ENCODE data around the gene OR1C1.
"Not testable (repeated sequence)": the region's sequence is repeated elsewhere in the genome, so short reads cannot be mapped to it uniquely, and the experiment has no call there.

OR1C1 gene, protein sequence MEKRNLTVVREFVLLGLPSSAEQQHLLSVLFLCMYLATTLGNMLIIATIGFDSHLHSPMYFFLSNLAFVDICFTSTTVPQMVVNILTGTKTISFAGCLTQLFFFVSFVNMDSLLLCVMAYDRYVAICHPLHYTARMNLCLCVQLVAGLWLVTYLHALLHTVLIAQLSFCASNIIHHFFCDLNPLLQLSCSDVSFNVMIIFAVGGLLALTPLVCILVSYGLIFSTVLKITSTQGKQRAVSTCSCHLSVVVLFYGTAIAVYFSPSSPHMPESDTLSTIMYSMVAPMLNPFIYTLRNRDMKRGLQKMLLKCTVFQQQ

GRCh38 chr1:247760456-247760855 is at the start of gene OR1C1:
Gene OR1C1 (minus strand): TSS chr1:247760556. CDS start chr1:247758406, 2,150 bp downstream.
- FAIRE-seq (no peak), DNase-seq (ENCODE audit: insufficient read length, low spot score) (no peak)

- FAIRE-seq = no peak
These were observed 37.2 kb upstream of the OR1C1 start for GRCh38 chr1:247797518-247797917.

GRCh38 chr1:247769603-247770002 is 9.2 kb upstream of the OR1C1 start:
- DNase-seq (ENCODE audit: insufficient read length, low spot score) = no peak
- no peak for FAIRE-seq

More at GRCh38 chr1:247797518-247797917, 37.2 kb upstream of the OR1C1 start:
- no peak for DNase-seq (ENCODE audit: insufficient read length, low spot score)

DNA sequence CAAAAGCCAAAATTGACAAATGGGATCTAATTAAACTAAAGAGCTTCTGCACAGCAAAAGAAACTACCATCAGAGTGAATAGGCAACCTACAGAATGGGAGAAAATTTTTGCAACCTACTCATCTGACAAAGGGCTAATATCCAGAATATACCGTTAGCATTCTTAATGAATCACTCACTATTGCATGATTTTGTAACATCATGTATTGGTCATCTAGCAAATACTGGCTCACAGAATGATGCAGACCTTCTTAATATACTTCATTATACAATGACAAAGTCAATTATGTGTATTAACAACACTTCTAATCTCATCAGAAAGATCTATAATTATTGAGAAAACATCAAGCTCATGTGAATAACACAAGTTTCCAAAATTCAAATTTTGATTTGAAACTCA is 6.0 kb downstream of the OR1C1 start:
- FAIRE-seq; DNase-seq (ENCODE audit: insufficient read length, low spot score): not testable (repeated sequence)

- no peak for FAIRE-seq
These were observed 10.5 kb downstream of the OR1C1 start for GRCh38 chr1:247749870-247750269.

GRCh38 chr1:247748041-247748440 is 12.3 kb downstream of the OR1C1 start, which contains the start of gene OR14A2:
Gene OR14A2 (minus strand): TSS chr1:247748141.
- no peak for FAIRE-seq
- no peak for DNase-seq (ENCODE audit: insufficient read length, low spot score)

More at GRCh38 chr1:247749870-247750269, 10.5 kb downstream of the OR1C1 start:
- DNase-seq (ENCODE audit: insufficient read length, low spot score) = no peak

GRCh38 chr1:247747616-247748015 is 12.7 kb downstream of the OR1C1 start:
- DNase-seq (ENCODE audit: insufficient read length, low spot score) (no peak), FAIRE-seq (no peak)

GRCh38 chr1:247746391-247746935 is 13.9 kb downstream of the OR1C1 start:
- no peak for FAIRE-seq
- no peak for DNase-seq (ENCODE audit: insufficient read length, low spot score)

DNA sequence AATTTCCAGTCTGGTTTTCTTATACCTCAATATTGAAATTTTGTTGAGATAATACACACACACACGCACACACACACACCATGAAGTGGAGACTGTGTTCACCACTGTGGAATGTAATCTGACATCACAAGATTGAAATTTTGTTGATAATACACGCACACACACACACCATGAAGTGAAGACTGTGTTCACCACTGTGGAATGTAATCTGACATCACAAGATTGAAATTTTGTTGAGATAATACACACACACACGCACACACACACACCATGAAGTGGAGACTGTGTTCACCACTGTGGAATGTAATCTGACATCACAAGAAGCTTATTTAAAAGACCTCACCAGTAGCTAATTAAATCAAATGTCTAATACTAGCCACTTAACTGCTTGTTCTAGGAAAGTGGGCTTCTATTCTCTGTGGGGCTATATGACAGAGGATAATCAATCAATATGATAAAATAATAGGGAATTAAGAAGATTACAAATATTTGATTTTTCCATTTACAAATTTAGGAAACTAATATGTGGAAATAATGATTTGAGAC is 18.1 kb downstream of the OR1C1 start:
- DNase-seq (ENCODE audit: insufficient read length, low spot score); FAIRE-seq: not testable (repeated sequence)

- FAIRE-seq = no peak
- no peak for DNase-seq (ENCODE audit: insufficient read length, low spot score)
These were observed 18.6 kb downstream of the OR1C1 start for GRCh38 chr1:247741756-247742155.

DNA sequence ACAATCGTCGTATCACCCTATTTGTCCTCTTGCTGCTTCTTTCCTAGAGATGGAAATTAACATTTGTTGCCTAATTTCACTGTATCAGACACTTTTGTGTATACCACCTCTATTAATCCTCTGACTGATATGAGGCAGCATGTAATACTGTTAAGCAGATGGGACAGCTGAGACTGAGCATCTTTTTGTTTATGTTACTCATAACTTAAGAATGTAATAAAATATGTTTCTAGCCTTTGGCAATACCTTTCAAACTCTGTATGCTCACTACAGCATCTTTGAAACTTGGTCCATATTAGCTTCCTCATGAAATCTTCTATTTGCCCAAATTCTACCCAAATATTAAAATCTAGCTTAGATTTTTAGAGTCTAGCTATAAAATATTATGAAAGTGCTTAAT is 19.6 kb downstream of the OR1C1 start:
- no peak for FAIRE-seq
- DNase-seq (ENCODE audit: insufficient read length, low spot score) = no peak

DNA sequence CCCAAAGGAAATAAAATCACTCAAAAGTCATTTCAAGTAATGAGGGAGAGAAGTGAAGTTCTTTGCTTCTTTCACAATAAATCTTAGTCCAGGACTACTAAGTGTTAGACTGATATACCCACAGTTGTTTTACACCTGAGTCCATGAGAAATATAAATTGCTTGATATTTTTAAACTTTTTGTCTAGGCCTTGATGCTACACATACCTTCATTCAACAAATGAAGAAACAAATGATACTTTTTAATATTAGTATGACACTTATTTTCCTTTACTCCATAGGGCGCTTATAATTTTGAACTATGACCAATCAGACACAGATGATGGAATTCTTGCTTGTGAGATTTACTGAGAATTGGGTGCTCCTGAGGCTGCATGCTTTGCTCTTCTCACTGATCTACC is 22.0 kb downstream of the OR1C1 start, which contains the start of gene OR14K1:
OR14K1 (plus strand) TSS at position 301 of the 400 bp plus-strand sequence; CDS start at position 301, 0 bp downstream.
- FAIRE-seq = no peak
- DNase-seq (ENCODE audit: insufficient read length, low spot score) = no peak

- DNase-seq (ENCODE audit: insufficient read length, low spot score) (no peak), FAIRE-seq (no peak)
These were observed 39.1 kb downstream of the OR1C1 start for GRCh38 chr1:247721222-247721621.

- no peak for DNase-seq (ENCODE audit: insufficient read length, low spot score)
- FAIRE-seq = no peak
These were observed 43.8 kb downstream of the OR1C1 start, which contains the start of gene OR6F1 for GRCh38 chr1:247716546-247716945. Gene OR6F1 (minus strand): TSS chr1:247716646. CDS start chr1:247712755, 3,891 bp downstream.

DNA sequence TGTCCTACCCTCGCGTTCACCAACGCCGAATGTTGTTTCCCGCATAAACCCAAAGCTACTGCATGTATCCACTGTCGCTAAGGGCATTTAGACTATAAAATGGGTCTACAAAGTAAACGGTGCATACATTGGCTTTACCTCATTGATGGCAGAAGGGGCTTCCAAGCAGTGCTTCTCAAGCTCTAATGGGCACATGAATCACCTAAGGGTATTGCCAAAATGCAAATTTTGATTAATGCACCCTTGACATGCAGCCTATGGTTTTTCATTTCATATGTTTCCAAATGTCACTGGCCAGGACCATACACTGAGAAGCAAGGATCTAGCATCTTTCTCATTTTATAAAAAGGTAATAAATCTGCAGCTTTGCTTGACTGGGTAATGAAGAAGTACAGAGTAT is 46.6 kb downstream of the OR1C1 start:
- FAIRE-seq = no peak
- no peak for DNase-seq (ENCODE audit: insufficient read length, low spot score)

- not testable (repeated sequence) for DNase-seq (ENCODE audit: insufficient read length, low spot score); FAIRE-seq
These were observed 49.7 kb downstream of the OR1C1 start for GRCh38 chr1:247710681-247711080.

All from GM19239 (cell line).